GM12878 (cell line): Measurements from ENCODE around the gene SGTB.
A peak's percentile ranks its signal among the peaks of the same experiment; 100 is the strongest.

Experiments used
- BRCA1 ChIP-seq: IDR thresholded peaks from 2 replicates; pipeline ENCODE4 v1.6.1; 2011; ENCODE audit warnings: low read depth, low read length, improper control_type of control experiment
- MXI1 ChIP-seq: fragments of 150-350 bp; IDR thresholded peaks from 2 replicates; pipeline ENCODE4 v1.6.1; 2011; ENCODE audit warnings: low read depth, mild to moderate bottlenecking, inconsistent platforms, low read length, improper control_type of control experiment
- NBN ChIP-seq: fragments of 450-650 bp; IDR thresholded peaks from 2 replicates; pipeline ENCODE4 v1.6.1; 2016
- PML ChIP-seq: IDR thresholded peaks from 2 replicates; pipeline ENCODE4 v1.6.1; 2012; ENCODE audit warnings: low read length, inconsistent platforms
- TCF7 ChIP-seq: IDR thresholded peaks from 2 replicates; pipeline ENCODE4 v1.6.1; 2014; ENCODE audit warnings: antibody characterized with exemption, borderline replicate concordance

- TF ChIP-seq NBN (peak; percentile 83), BRCA1 (no peak), MXI1 (peak; percentile 46), PML (peak; percentile 97), TCF7 (peak; percentile 33; the same call in 1 of the 2 replicates)
These were observed 97.0 kb downstream of the SGTB start, which contains the start of the genes SHLD3 and TRAPPC13 for GRCh38 chr5:65624571-65625555.
